Transverse colon (tissue), 4 donors: ENCODE results near the gene UTF1.

Experiments
- POLR2A ChIP-seq: fragments of 450-650 bp; IDR thresholded peaks from one replicate; pipeline ENCODE4 v1.6.1; 2016; ENCODE audit warnings: antibody characterized with exemption, mild to moderate bottlenecking, moderate library complexity
- POLR2AphosphoS5 ChIP-seq, 3 donors: sonication (generic); formaldehyde crosslinking; IDR thresholded peaks; one replicate each; pipeline ENCODE4 v1.6.1; 2016; ENCODE audit warnings: antibody characterized with exemption in 3 of 3
- TF ChIP-seq, protein P1 (sequence below), 5 experiments: fragments of 200-600 bp in 3 of 5; fragments of 450-650 bp in 2 of 5; sonication (generic) in 3 of 5; IDR thresholded peaks; 1 replicate in 2 of 5; 2 replicates in 3 of 5; pipeline ENCODE4 v1.5.1; 2016 to 2017; ENCODE audit warnings: antibody characterized with exemption in 5 of 5, inconsistent platforms in 3 of 5, mild to moderate bottlenecking in 2 of 5, moderate library complexity in 1 of 5

DNA sequence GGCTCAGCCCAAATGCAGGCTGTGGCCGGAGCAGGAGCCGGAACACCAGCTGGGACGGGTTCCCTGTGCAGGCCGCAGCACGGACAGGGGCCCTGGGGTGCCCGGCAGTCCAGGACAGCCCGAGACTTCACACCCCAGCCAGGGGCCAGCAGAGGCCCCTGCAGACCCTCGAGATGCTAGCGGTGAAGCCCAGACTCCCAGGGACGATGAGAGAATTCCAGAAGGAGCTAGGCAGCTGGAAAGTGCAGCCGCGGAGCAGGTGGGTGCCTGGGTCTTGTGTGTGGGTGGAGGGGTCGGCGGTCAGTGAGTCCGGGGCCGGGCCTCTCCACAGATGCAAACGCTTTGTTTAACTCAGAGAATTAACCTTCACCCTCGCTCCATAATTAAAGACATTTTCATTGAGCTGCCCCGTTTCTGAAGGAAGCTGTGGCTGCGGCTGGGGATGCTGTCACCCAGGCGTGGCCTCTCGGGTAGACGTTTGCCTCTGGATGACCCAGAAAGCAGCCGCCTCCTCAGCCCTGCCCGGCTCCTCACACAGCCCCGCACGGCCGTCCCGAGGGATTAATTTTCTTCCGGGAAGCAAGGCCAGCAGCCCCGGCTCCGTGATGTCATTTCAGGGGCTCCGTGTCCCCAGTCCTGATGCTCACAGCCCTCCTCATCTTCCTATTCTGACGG is 43.5 kb upstream of the UTF1 start:
- no peak for TF ChIP-seq POLR2AphosphoS5 (IDR thresholded peaks at IDR 0.05)
- TF ChIP-seq, protein P1, sequence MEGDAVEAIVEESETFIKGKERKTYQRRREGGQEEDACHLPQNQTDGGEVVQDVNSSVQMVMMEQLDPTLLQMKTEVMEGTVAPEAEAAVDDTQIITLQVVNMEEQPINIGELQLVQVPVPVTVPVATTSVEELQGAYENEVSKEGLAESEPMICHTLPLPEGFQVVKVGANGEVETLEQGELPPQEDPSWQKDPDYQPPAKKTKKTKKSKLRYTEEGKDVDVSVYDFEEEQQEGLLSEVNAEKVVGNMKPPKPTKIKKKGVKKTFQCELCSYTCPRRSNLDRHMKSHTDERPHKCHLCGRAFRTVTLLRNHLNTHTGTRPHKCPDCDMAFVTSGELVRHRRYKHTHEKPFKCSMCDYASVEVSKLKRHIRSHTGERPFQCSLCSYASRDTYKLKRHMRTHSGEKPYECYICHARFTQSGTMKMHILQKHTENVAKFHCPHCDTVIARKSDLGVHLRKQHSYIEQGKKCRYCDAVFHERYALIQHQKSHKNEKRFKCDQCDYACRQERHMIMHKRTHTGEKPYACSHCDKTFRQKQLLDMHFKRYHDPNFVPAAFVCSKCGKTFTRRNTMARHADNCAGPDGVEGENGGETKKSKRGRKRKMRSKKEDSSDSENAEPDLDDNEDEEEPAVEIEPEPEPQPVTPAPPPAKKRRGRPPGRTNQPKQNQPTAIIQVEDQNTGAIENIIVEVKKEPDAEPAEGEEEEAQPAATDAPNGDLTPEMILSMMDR (IDR thresholded peaks at IDR 0.05), result no peak
- TF ChIP-seq POLR2A, result no peak
